ENCODE measurements around the gene L3MBTL4. TPM values are rescaled to one million over a fixed set of nuclear protein-coding genes. Genes with fewer than 3 reads are reported as not detected.
"Not testable (repeated sequence)": the region's sequence is repeated elsewhere in the genome, so short reads cannot be mapped to it uniquely, and the experiment has no call there.

L3MBTL4 gene
- polyA plus RNA-seq, 3 donors from 2014 or later, result 3.9 to 6.7 (median 4.1) TPM

DNA sequence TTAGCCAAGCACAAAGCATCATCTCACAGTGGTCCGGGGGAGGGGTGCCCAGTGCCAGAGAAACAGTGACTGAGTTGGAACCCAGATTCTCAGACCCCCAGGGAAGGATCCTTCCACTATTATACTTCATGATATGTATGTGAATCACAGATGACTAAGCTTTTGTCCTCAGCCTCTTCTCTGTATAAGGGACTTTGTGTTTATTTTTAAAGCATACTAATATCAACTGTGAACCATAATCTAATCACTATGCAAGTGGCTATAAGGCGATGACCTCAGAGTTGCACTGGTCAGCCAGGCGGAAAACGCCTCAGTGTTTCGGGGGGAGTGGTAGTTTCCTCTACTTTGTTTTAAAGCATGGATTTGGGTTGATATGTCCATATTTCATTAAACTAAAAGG is 359.0 kb downstream of the L3MBTL4 start:
- no peak for DNase-seq
- Mint-ChIP-seq H3K9me3 (peaks cover 0 to 4% (median 0%) of the 10 kb centered on the region in 6 donors), H3K27ac (no peak overlapping the region), H3K4me3 (no peak overlapping the region), H3K36me3 (peaks cover 0 to 7% (median 2%) of the 10 kb centered on the region in 3 donors), H3K27me3 (ENCODE audit: low read depth in 3 of 3) (no peaks in the 10 kb centered on the region), H3K4me1 (peaks cover 14 to 20% of the 10 kb centered on the region in 2 donors)

DNA sequence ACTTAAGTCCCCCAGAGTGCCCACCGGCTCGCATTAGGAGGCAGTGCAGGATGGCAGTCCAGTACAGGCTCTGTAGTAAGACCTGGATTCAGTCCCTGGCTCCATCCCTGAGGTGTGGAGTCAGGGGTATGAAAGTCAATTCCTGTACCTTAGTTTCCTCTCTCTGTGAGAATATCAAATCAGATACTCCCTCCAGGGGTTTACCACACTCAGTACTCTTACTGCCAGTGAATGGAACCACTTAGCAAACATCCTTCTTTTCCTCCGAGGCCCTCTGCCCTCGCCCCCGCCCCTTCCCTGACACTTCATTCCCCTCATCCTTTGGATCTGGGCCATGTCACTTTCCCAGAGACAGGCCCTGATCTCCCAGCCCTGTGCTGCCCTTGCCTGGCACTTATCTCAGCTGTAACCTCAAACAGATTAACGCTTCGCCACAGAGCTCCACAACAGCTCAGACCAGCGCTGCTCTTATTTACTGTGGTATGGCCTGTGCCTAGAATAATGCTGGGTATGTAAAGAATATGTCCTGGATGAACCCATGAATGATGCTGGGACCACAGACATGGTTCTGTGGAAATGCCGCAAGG is 360.4 kb downstream of the L3MBTL4 start:
- Mint-ChIP-seq H3K36me3 (peaks cover 0 to 10% (median 6%) of the 10 kb centered on the region in 3 donors), H3K9me3 (peaks cover 0 to 4% (median 0%) of the 10 kb centered on the region in 6 donors), H3K4me1 (peaks cover 14 to 20% of the 10 kb centered on the region in 2 donors), H3K27ac (no peak overlapping the region), H3K4me3 (no peak overlapping the region), H3K27me3 (ENCODE audit: low read depth in 3 of 3) (no peaks in the 10 kb centered on the region)
- no peak for DNase-seq

DNA sequence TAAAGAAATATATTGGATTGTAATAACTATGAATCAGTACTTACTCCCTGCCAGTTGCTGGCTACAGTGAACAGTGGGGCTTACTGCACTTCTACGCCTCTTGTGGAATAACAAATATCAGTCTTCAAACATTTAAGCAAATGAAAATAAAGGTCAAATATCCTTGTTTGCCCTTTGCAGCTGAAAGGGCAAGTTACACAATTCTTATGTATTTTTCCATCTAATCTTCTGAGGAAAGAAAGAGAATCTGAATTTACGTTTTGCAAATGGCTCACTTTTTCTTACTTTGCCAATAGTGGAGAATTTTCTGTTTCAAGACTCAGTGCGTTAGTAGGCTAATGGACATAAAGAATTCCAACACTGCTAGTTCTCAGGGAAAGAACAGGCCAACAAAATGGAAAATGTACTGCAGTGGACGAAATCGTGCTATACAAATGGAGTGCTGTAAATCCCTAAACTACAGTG is 362.2 kb downstream of the L3MBTL4 start:
- H3K36me3 Mint-ChIP-seq, result peaks cover 0 to 10% (median 6%) of the 10 kb centered on the region in 3 donors
- H3K4me1 Mint-ChIP-seq, result peaks cover 14 to 20% of the 10 kb centered on the region in 2 donors
- H3K27ac Mint-ChIP-seq, result no peak overlapping the region
- peaks cover 0 to 4% (median 0%) of the 10 kb centered on the region in 6 donors for H3K9me3 Mint-ChIP-seq
- DNase-seq, result no peak
- peaks cover 0 to under 1% (median 0%) of the 10 kb centered on the region in 3 donors for H3K27me3 Mint-ChIP-seq (ENCODE audit: low read depth in 3 of 3)
- no peak overlapping the region for H3K4me3 Mint-ChIP-seq

DNA sequence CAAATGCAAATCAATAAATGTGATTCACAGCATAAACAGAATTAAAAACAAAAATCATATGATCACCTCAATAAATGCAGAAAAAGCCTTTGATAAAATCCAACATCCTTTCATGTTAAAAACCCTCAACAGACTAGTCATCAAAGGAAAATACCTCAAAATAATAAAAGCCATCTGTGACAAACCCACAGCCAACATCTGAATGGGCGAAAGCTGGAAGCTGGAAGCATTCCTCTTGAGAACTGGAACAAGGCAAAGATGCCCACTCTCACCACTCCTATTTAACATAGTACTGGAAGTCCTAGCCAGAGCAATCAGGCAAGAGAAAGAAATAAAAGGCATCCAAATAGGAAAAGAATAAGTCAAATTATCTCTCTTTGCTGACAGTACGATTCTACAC is 367.1 kb downstream of the L3MBTL4 start:
- H3K27me3 Mint-ChIP-seq (ENCODE audit: low read depth in 3 of 3); H3K4me3 Mint-ChIP-seq; DNase-seq; H3K4me1 Mint-ChIP-seq; H3K27ac Mint-ChIP-seq: not testable (repeated sequence)
- H3K9me3 Mint-ChIP-seq, result peaks cover 0 to 18% (median 8%) of the 10 kb centered on the region in 6 donors
- peaks cover 10 to 22% (median 16%) of the 10 kb centered on the region in 3 donors for H3K36me3 Mint-ChIP-seq

DNA sequence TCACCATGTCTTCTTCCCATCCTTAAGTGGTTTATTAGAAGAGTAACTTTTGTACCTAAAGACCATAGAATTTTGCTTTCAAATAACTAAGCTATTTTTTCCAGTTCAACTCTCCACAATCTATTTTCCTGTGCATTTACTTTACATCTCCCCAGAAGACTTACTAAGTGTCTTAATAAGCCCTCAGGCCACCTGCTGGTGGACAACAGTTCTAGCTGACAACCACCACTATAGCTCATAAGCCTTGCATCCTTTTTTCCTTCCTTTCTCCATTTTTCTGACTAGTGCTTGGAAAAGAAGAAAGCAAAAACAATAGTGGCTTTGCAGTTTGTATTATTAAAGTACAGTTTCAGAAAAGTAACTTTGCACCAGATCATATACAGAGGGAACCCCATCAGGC is 369.9 kb downstream of the L3MBTL4 start:
- no peak for DNase-seq
- Mint-ChIP-seq H3K4me1 (no peaks in the 10 kb centered on the region), H3K27me3 (ENCODE audit: low read depth in 3 of 3) (peaks cover 0 to 4% (median 0%) of the 10 kb centered on the region in 3 donors), H3K27ac (no peak overlapping the region), H3K36me3 (peaks cover 6 to 28% (median 19%) of the 10 kb centered on the region in 3 donors), H3K9me3 (peaks cover 0 to 31% (median 10%) of the 10 kb centered on the region in 6 donors), H3K4me3 (no peak overlapping the region)

DNA sequence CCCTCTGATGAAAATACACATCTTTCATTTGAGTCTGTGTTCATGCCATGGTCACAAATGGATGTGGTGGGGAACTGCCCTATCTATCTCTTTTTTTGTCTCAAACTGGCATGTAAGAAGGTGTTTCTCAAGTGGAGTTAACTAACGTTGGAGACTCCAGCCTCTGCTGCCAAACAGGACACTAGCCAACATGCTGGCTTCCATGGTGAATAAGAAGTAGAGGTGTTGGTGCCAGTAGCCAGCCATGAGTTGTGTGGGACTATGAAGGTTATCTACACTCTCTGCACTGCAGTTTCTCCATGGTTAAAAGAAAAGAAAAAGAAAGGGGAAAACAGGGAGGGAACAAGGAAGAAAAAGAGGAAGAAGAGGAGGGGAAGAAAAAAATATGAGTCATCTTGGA is 370.4 kb downstream of the L3MBTL4 start:
- Mint-ChIP-seq H3K4me3 (no peak overlapping the region), H3K4me1 (no peaks in the 10 kb centered on the region)

DNA sequence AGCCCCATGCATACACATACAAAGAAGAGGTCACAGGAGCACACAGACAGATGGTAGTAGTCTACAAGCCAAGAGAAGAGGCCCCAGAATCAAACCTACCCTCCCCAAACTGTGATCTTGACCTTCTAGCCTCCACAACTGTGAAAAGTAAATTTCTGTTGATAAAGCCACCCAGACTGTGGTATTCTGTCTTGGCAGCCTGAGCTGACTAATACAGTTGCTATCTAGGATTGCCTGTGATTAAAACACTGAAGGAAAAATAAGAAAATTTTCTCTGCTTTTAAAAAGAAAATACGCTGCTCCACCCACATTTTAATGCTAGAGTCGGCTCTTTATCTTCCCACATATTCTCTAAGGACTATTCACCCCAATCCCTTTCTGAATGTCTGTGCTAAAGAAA is 375.7 kb downstream of the L3MBTL4 start:
- no peak overlapping the region for H3K27ac Mint-ChIP-seq
- no peak overlapping the region for H3K4me3 Mint-ChIP-seq
- no peak for DNase-seq
- H3K27me3 Mint-ChIP-seq (ENCODE audit: low read depth in 3 of 3), result peaks cover 0 to 5% (median 3%) of the 10 kb centered on the region in 3 donors
- H3K4me1 Mint-ChIP-seq, result no peaks in the 10 kb centered on the region
- peaks cover 18 to 35% (median 27%) of the 10 kb centered on the region in 3 donors for H3K36me3 Mint-ChIP-seq
- H3K9me3 Mint-ChIP-seq, result peaks cover 11 to 51% (median 20%) of the 10 kb centered on the region in 6 donors

More for the DNA sequence above, 370.4 kb downstream of the L3MBTL4 start:
- Mint-ChIP-seq H3K27me3 (ENCODE audit: low read depth in 3 of 3) (peaks cover 0 to 4% (median 0%) of the 10 kb centered on the region in 3 donors), H3K9me3 (peaks cover 2 to 35% (median 13%) of the 10 kb centered on the region in 6 donors), H3K36me3 (peaks cover 10 to 31% (median 24%) of the 10 kb centered on the region in 3 donors), H3K27ac (no peak overlapping the region)
- no peak for DNase-seq

DNA sequence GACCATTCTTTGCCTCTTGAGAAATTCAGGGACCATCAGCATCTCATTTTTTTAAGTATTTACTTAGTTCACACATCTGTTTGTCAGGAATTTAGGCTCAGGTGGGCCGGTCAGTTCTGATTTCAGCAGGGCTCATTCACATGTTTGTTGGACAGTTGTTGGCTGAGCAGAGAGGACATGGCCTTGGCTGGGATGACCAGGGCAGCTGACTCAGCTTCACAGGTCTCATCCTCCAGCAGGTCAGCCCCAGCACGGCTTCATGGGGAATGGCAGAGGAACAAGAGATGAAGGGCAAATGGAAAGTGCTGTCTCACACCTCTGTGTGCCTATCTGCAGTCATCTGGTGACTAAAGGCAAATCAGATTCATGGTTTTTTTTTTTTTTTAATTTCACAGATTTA is 383.3 kb downstream of the L3MBTL4 start:
- Mint-ChIP-seq H3K27ac (no peak overlapping the region), H3K27me3 (ENCODE audit: low read depth in 3 of 3) (peaks cover 0 to 3% (median 0%) of the 10 kb centered on the region in 3 donors), H3K4me1 (no peaks in the 10 kb centered on the region), H3K36me3 (peaks cover 5 to 13% (median 9%) of the 10 kb centered on the region in 3 donors), H3K9me3 (peaks cover 5 to 9% (median 7%) of the 10 kb centered on the region in 6 donors), H3K4me3 (no peak overlapping the region)
- DNase-seq, result no peak

DNA sequence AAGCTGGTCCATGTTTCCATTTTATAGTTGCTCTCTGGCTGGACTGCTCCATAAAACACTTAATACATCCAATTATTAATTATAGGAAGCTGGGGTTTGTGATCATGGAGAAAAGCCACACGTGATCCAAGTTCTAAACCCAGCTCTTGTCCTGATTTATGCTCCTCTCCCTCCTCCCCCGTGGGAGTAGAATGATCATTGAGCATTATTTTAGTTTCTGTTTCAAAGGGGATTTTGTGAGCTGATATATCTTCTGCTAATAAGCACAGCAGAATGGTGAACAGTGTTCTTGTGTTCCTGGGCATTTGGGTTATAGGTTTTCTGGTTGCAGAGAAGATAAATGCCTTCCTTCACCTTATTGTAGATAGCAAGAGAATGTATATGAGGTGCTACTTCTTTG is 383.7 kb downstream of the L3MBTL4 start:
- H3K9me3 Mint-ChIP-seq, result peaks cover under 1 to 4% (median 2%) of the 10 kb centered on the region in 6 donors
- H3K27ac Mint-ChIP-seq, result no peak overlapping the region
- DNase-seq, result no peak
- peaks cover 0 to 4% of the 10 kb centered on the region in 2 donors for H3K4me1 Mint-ChIP-seq
- no peaks in the 10 kb centered on the region for H3K27me3 Mint-ChIP-seq (ENCODE audit: low read depth in 3 of 3)
- no peak overlapping the region for H3K4me3 Mint-ChIP-seq
- H3K36me3 Mint-ChIP-seq, result peaks cover 1 to 9% (median 5%) of the 10 kb centered on the region in 3 donors

DNA sequence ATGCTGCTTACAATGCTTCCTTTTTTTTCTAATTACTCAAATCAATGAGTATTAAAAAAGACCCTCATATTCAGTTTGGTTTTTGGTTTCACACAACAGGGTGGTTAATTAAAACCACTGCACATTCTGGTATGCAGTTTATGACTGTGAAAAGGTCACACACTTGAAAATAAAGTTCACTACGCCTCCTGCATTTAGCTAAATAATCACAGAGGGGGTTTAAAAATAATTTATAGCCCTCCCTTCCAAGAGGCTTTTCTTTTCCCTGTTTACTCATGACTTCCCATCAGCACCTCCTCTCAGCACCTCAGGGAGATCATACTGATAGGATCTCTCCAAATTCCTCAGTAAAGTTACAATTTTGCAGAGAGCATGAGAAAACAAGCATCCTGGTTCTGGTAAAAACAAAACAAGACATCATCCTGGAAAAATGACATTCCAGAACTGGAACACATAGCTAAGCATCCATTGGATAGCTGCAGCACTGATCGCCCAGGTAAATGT is 389.9 kb downstream of the L3MBTL4 start:
- no peak overlapping the region for H3K27ac Mint-ChIP-seq
- peaks cover 0 to 15% (median 0%) of the 10 kb centered on the region in 3 donors for H3K36me3 Mint-ChIP-seq
- H3K9me3 Mint-ChIP-seq, result peaks cover 0 to 4% (median 0%) of the 10 kb centered on the region in 6 donors
- H3K4me3 Mint-ChIP-seq, result no peak overlapping the region
- no peak for DNase-seq
- peaks cover 0 to 10% (median 0%) of the 10 kb centered on the region in 3 donors for H3K27me3 Mint-ChIP-seq (ENCODE audit: low read depth in 3 of 3)
- H3K4me1 Mint-ChIP-seq, result peaks cover 19 to 36% of the 10 kb centered on the region in 2 donors

DNA sequence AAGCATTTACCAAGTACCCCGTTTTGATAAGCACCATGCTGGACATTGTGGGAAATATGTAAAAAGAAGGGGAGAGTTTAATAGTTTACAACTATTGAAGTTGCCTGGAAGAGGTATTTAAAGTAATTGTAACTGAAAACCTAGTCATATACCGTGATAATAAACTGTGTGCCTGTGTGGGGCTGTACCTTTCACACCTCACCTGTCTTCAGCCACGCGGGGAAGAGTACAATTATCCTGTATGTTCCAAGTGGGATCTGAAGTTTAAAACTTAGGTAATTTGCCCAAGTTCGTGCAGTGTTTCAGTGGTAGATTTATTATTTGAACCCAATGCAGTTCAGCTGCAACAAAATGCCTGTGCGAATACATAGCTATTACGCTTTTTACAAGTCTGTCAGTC is 391.2 kb downstream of the L3MBTL4 start:
- Mint-ChIP-seq H3K9me3 (peaks cover 0 to 4% (median 0%) of the 10 kb centered on the region in 6 donors), H3K4me1 (peaks cover 19 to 36% of the 10 kb centered on the region in 2 donors), H3K4me3 (no peak overlapping the region), H3K27me3 (ENCODE audit: low read depth in 3 of 3) (peaks cover 0 to 10% (median 0%) of the 10 kb centered on the region in 3 donors), H3K36me3 (peaks cover 0 to 14% (median 0%) of the 10 kb centered on the region in 3 donors), H3K27ac (no peak overlapping the region)
- DNase-seq, result no peak

DNA sequence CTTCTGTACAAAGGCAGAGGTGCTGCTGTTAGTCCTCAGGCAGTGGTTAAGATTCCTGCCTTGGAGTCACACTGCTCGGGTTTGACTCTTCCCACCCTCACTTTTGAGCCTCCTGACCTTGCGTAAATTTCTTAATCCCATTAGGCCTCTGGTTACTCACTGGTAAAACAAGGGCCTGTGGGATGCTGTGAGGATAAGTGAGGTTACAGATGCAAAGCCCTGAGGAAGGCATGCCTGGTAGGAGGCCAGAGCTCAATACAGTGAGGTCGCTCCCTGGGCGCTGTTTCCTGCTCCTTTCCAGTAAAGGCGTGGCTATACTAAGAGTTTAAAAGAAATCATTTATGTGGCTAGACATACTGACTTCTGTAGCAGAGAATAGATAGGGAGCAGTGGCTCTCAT is 391.9 kb downstream of the L3MBTL4 start:
- H3K36me3 Mint-ChIP-seq, result peaks cover 0 to 8% (median 0%) of the 10 kb centered on the region in 3 donors
- peaks cover 19 to 36% of the 10 kb centered on the region in 2 donors for H3K4me1 Mint-ChIP-seq
- H3K27ac Mint-ChIP-seq, result no peak overlapping the region
- peaks cover 0 to 10% (median 0%) of the 10 kb centered on the region in 3 donors for H3K27me3 Mint-ChIP-seq (ENCODE audit: low read depth in 3 of 3)
- H3K9me3 Mint-ChIP-seq, result peaks cover 0 to 4% (median 0%) of the 10 kb centered on the region in 6 donors
- H3K4me3 Mint-ChIP-seq, result no peak overlapping the region
- no peak for DNase-seq

DNA sequence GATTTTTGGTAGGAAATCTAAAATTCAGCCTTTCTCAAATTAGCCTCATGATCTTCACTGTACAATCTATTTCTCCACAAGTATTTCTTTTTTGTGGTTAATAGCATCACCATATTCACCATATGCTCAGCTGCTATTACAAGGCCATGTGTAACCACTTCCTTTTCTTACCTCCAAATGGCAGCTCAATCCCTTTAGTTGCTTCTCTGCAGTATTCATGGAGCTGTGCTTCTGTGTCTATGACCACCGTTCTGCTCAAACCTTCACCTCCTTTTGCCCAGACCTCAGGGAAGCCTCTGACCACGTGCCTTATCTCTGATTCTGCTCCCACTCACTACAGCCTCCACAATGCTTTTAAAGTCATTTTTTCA is 392.7 kb downstream of the L3MBTL4 start:
- DNase-seq, result no peak
- peak overlapping the region in 1 of 6 donors; percentile 0 for H3K27ac Mint-ChIP-seq
- peaks cover 19 to 36% of the 10 kb centered on the region in 2 donors for H3K4me1 Mint-ChIP-seq
- peaks cover 0 to 10% (median 0%) of the 10 kb centered on the region in 3 donors for H3K27me3 Mint-ChIP-seq (ENCODE audit: low read depth in 3 of 3)
- H3K9me3 Mint-ChIP-seq, result peaks cover 0 to 4% (median 0%) of the 10 kb centered on the region in 6 donors
- H3K36me3 Mint-ChIP-seq, result peaks cover 0 to 8% (median 0%) of the 10 kb centered on the region in 3 donors
- H3K4me3 Mint-ChIP-seq, result peak overlapping the region in 1 of 5 donors; percentile 2

Data from immature natural killer cell (primary cell).